NT2/D1 (cell line): ENCODE data around the gene KRTAP4-7.
"Not testable (repeated sequence)": the region's sequence is repeated elsewhere in the genome, so short reads cannot be mapped to it uniquely, and the experiment has no call there.

Experiments
- DNase-seq: peaks from one replicate; pipeline ENCODE4 v3.0.0-alpha.2; 2011; ENCODE audit warnings: low read depth, low spot score
- H3K27me3 ChIP-seq: 2 replicates; pipeline ENCODE4 v1.6.0; 2011; ENCODE audit warnings: mild to moderate bottlenecking; ENCODE audit not compliant: insufficient read length, insufficient read depth
- H3K36me3 ChIP-seq: 2 replicates; pipeline ENCODE4 v1.6.1; 2011; ENCODE audit warnings: mild to moderate bottlenecking, low read length, mixed read lengths; ENCODE audit not compliant: insufficient read depth, insufficient read length
- H3K4me1 ChIP-seq: 2 replicates; pipeline ENCODE4 v1.5.1; 2011; ENCODE audit not compliant: insufficient read depth, insufficient read length
- H3K4me3 ChIP-seq: 2 replicates; pipeline ENCODE4 v1.5.1; 2011; ENCODE audit warnings: low read depth; ENCODE audit not compliant: insufficient read length
- H3K9ac ChIP-seq: 2 replicates; pipeline ENCODE4 v1.6.0; 2011; ENCODE audit warnings: low read depth; ENCODE audit not compliant: insufficient read length
- H3K9me3 ChIP-seq: 2 replicates; pipeline ENCODE4 v1.5.1; 2011; ENCODE audit warnings: mild to moderate bottlenecking, low read length; ENCODE audit not compliant: insufficient read depth
- SUZ12 ChIP-seq: IDR thresholded peaks from 2 replicates; pipeline ENCODE4 v1.6.1; 2011; ENCODE audit not compliant: insufficient read length, insufficient read depth; ENCODE audit errors: extremely low read depth
- YY1 ChIP-seq: IDR thresholded peaks from 2 replicates; pipeline ENCODE4 v1.6.1; 2011; ENCODE audit not compliant: insufficient read length, insufficient read depth
- ZNF274 ChIP-seq: IDR thresholded peaks from 2 replicates; pipeline ENCODE4 v1.6.1; 2011; ENCODE audit warnings: mild to moderate bottlenecking, low read depth, low read length

Gene KRTAP4-7

GRCh38 chr17:41098042-41098441 is 14.1 kb downstream of the KRTAP4-7 start, which contains the start of gene KRTAP4-8:
KRTAP4-8 (minus strand) TSS chr17:41098142; CDS start chr17:41098084, 58 bp downstream.
- no peaks in the 10 kb centered on the region for H3K36me3 ChIP-seq
- DNase-seq, result no peak
- TF ChIP-seq ZNF274, result no peak
- TF ChIP-seq YY1, result no peak
- TF ChIP-seq SUZ12, result no peak
- no peak within 1 kb of the TSS for H3K4me3 ChIP-seq
- no peaks in the 10 kb centered on the region for H3K27me3 ChIP-seq
- H3K9ac ChIP-seq, result no peak within 1 kb of the TSS
- H3K4me1 ChIP-seq, result peaks cover 3% of the 10 kb centered on the region
- H3K9me3 ChIP-seq, result peaks cover 12% of the 10 kb centered on the region; the same call in 1 of the 2 replicates

DNA sequence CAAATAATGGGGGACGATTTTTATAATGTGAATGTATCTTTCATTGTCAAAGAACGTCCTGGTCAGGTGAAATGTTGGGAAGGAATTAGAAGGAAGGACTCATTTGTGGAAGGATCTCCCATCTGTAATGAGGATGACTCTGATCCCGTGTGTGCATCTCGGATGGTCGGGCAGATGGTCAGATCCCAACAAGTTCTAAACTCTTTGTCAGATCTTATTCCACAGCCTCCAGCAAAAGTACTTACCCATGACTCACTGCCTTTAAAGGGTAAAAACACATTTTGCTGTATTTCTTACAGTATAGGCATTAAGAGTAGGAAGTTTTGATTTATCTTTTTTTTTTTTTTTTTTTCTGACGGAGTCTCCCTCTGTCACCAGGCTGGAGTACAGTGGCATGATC is 14.5 kb downstream of the KRTAP4-7 start:
- TF ChIP-seq SUZ12 (no peak), YY1 (no peak), ZNF274 (no peak)
- DNase-seq, result no peak

GRCh38 chr17:41099682-41100480 is 15.9 kb downstream of the KRTAP4-7 start:
- DNase-seq, H3K9me3 ChIP-seq, H3K4me3 ChIP-seq, H3K27me3 ChIP-seq, H3K9ac ChIP-seq, H3K4me1 ChIP-seq, H3K36me3 ChIP-seq: not testable (repeated sequence)

More for the DNA sequence above, 14.5 kb downstream of the KRTAP4-7 start:
- H3K27me3 ChIP-seq, result no peaks in the 10 kb centered on the region
- H3K9ac ChIP-seq, result no peak overlapping the region
- H3K9me3 ChIP-seq, result peaks cover 8% of the 10 kb centered on the region; the same call in 1 of the 2 replicates
- H3K4me3 ChIP-seq, result no peak overlapping the region
- no peaks in the 10 kb centered on the region for H3K36me3 ChIP-seq
- peaks cover 3% of the 10 kb centered on the region for H3K4me1 ChIP-seq

DNA sequence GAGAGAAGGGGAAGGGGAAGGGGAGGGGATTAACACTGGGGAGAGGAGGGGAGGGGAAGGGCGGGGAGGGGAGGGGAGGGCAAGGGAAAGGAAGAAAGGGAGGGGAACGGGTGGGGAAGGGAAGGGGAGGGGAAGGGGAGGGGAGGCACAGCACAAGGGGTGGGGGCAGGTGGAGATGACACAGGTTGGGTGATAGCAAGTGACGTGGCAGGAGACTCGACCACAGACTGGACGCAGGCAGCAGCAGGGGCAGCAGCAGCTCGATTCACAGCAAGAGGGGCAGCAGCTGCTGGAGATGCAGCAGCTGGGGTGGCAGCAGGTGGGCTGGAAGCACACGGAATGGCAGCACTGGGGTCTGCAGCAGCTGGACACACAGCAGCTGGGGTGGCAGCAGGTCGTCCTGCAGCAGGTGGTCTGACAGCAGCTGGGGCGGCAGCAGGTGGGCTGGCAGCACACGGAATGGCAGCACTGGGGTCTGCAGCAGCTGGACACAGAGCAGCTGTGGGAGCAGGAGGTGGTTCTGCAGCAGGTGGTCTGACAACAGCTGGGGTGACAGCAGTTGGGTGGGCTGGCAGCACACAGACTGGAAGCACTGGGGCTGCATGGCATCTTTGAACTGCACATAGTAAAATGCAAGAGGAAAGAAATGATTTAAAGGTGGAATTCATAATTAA is 17.8 kb downstream of the KRTAP4-7 start, which contains the start of gene KRTAP4-16:
KRTAP4-16 (minus strand) TSS at position 624 of the 674 bp plus-strand sequence; CDS start at position 624, 0 bp downstream.
- H3K27me3 ChIP-seq, result no peaks in the 10 kb centered on the region
- no peaks in the 10 kb centered on the region for H3K36me3 ChIP-seq
- TF ChIP-seq SUZ12, result no peak
- no peak for TF ChIP-seq YY1
- no peak for TF ChIP-seq ZNF274
- peaks cover 3% of the 10 kb centered on the region for H3K4me1 ChIP-seq
- no peak within 1 kb of the TSS for H3K4me3 ChIP-seq
- no peak within 1 kb of the TSS for H3K9ac ChIP-seq
- no peak for DNase-seq
- H3K9me3 ChIP-seq, result no peaks in the 10 kb centered on the region

- Histone ChIP-seq H3K9ac (no peak overlapping the region), H3K9me3 (no peaks in the 10 kb centered on the region), H3K4me3 (no peak overlapping the region), H3K27me3 (no peaks in the 10 kb centered on the region), H3K36me3 (no peaks in the 10 kb centered on the region), H3K4me1 (peaks cover 3% of the 10 kb centered on the region)
- TF ChIP-seq SUZ12 (no peak), YY1 (no peak), ZNF274 (no peak)
- DNase-seq, result no peak
Observed at GRCh38 chr17:41103896-41104295, 19.9 kb downstream of the KRTAP4-7 start.

DNA sequence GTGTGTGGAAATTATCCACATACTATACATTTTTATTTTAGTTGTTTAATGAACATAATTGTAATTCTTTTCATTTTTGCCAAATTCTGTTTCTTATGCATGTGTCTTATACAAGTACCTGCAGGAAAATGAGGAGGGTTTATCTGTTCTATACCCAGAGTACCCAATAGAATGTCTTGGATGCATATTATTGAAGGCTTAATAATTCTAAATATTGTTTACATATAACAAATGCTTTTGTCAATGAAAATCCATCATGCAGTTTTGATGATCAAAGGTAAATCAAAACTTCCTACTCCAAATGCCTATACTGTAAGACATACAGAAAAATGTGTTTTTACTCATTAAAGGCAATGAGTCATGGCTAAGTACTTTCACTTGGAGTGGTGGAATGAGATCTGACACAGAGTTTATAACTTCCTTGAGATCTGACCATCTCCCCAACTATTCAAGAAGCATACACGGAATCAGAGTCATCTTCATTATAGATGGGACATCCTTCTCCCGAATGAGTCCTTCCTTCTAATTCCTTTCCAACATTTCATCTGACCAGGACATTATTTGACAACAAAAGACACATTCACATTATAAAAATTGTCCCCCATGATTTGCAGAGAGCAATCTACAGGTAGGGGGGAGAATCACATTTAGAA is 20.6 kb downstream of the KRTAP4-7 start:
- H3K4me3 ChIP-seq, DNase-seq: not testable (repeated sequence)

DNA sequence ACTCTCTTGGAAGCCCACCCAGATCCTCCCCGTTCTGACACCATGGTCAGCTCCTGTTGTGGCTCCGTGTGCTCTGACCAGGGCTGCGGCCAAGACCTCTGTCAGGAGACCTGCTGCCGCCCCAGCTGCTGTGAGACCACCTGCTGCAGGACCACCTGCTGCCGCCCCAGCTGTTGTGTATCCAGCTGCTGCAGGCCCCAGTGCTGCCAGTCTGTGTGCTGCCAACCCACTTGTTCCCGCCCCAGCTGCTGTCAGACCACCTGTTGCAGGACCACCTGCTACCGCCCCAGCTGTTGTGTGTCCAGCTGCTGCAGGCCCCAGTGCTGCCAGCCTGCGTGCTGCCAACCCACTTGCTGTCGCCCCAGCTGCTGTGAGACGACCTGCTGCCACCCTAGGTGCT is 21.4 kb downstream of the KRTAP4-7 start, which contains the start of gene KRTAP4-9:
KRTAP4-9 (plus strand) TSS at position 43 of the 400 bp plus-strand sequence; CDS start at position 43, 0 bp downstream.
- not testable (repeated sequence) for H3K9me3 ChIP-seq, H3K36me3 ChIP-seq, H3K9ac ChIP-seq, H3K4me1 ChIP-seq, H3K27me3 ChIP-seq, DNase-seq, H3K4me3 ChIP-seq

More for the DNA sequence above, 20.6 kb downstream of the KRTAP4-7 start:
- H3K9ac ChIP-seq, H3K9me3 ChIP-seq, H3K27me3 ChIP-seq, H3K36me3 ChIP-seq, H3K4me1 ChIP-seq: not testable (repeated sequence)
